Loucy (cell line): ENCODE measurements around the gene EEPD1.

Experiments used
- CTCF ChIP-seq: fragments of 200-600 bp; sonication (generic); conservative IDR thresholded peaks from 2 replicates; pipeline ENCODE4 v1.5.1; 2014; ENCODE audit warnings: mild to moderate bottlenecking, antibody characterized with exemption, low read length
- EZH2phosphoT487 ChIP-seq: fragments of 200-600 bp; IDR thresholded peaks from 2 replicates; pipeline ENCODE4 v1.6.1; 2018; ENCODE audit warnings: antibody characterized with exemption, mild to moderate bottlenecking, moderate library complexity, borderline replicate concordance

- TF ChIP-seq CTCF (no peak), EZH2phosphoT487 (no peak)
These were observed 12.7 kb downstream of the EEPD1 start for GRCh38 chr7:36165802-36166201.
